ENCODE results near the gene USP37.

- TF ChIP-seq CTCF (IDR thresholded peaks at IDR 0.05; ENCODE audit: low read depth, low read length) (no peak), EZH2phosphoT487 (IDR thresholded peaks at IDR 0.05; ENCODE audit: low read depth) (no peak)
Measured at GRCh38 chr2:218501665-218502064, 66.5 kb downstream of the USP37 start.
